Measurements from ENCODE around the gene EMILIN2.

EMILIN2 gene

GRCh38 chr18:2959341-2959740 lies 112.5 kb downstream of the EMILIN2 start:
- Histone ChIP-seq H4K8ac (ENCODE audit: low read depth, low read length) (no peak overlapping the region), H2BK5ac (ENCODE audit: low read length) (no peak overlapping the region), H2BK120ac (ENCODE audit: low read depth, low read length) (no peak overlapping the region), H3K4me2 (ENCODE audit: low read length) (no peak overlapping the region), H3K56ac (ENCODE audit: low read length) (no peak overlapping the region), H3K27me3 (ENCODE audit: insufficient read depth, low read length, poor library complexity) (no peaks in the 10 kb centered on the region), H3K79me1 (ENCODE audit: low read length) (peaks cover 3% of the 10 kb centered on the region), H3K18ac (ENCODE audit: low read length) (no peak overlapping the region), H4K5ac (ENCODE audit: low read length) (no peak overlapping the region), H3K36me3 (ENCODE audit: control insufficient read depth, insufficient read depth, low read length) (no peaks in the 10 kb centered on the region), H3K79me2 (ENCODE audit: control insufficient read depth, insufficient read depth, low read length) (no peaks in the 10 kb centered on the region), H3K27ac (ENCODE audit: low read depth, low read length) (no peak overlapping the region), H3K4me3 (ENCODE audit: low read length) (no peak overlapping the region), H3K4me1 (ENCODE audit: control insufficient read depth, low read depth, low read length) (no peaks in the 10 kb centered on the region), H3K9ac (ENCODE audit: low read length) (no peak overlapping the region), H3K4ac (ENCODE audit: low read depth, low read length) (no peak overlapping the region), H2AK5ac (ENCODE audit: low read length) (no peak overlapping the region), H3K23ac (ENCODE audit: low read length) (no peak overlapping the region), H2BK15ac (replicated peaks; ENCODE audit: low read depth) (no peak overlapping the region)
- DNase-seq = no peak
- WGBS (ENCODE audit: extremely low coverage, insufficient coverage, low lambda C conversion rate) = no CpG with 5 or more reads among the region's 2 CpGs

GRCh38 chr18:2960983-2961696 lies 114.3 kb downstream of the EMILIN2 start:
- Histone ChIP-seq H3K79me2 (ENCODE audit: control insufficient read depth, insufficient read depth, low read length) (no peaks in the 10 kb centered on the region), H3K4me3 (ENCODE audit: low read length) (no peak overlapping the region), H2BK5ac (ENCODE audit: low read length) (no peak overlapping the region)

GRCh38 chr18:2961821-2962220 lies 115.0 kb downstream of the EMILIN2 start:
- H2AK5ac ChIP-seq (ENCODE audit: low read length) = no peak overlapping the region
- H2BK15ac ChIP-seq (replicated peaks; ENCODE audit: low read depth) = no peak overlapping the region
- no peak overlapping the region for H2BK5ac ChIP-seq (ENCODE audit: low read length)
- no CpG with 5 or more reads among the region's 4 CpGs for WGBS (ENCODE audit: extremely low coverage, insufficient coverage, low lambda C conversion rate)
- no peak overlapping the region for H3K56ac ChIP-seq (ENCODE audit: low read length)
- no peak overlapping the region for H3K9ac ChIP-seq (ENCODE audit: low read length)
- no peak overlapping the region for H4K5ac ChIP-seq (ENCODE audit: low read length)
- H3K4me3 ChIP-seq (ENCODE audit: low read length) = no peak overlapping the region
- no peak overlapping the region for H3K27ac ChIP-seq (ENCODE audit: low read depth, low read length)
- no peaks in the 10 kb centered on the region for H3K27me3 ChIP-seq (ENCODE audit: insufficient read depth, low read length, poor library complexity)
- H3K18ac ChIP-seq (ENCODE audit: low read length) = no peak overlapping the region
- no peaks in the 10 kb centered on the region for H3K79me2 ChIP-seq (ENCODE audit: control insufficient read depth, insufficient read depth, low read length)
- H3K4ac ChIP-seq (ENCODE audit: low read depth, low read length) = no peak overlapping the region
- peaks cover 3% of the 10 kb centered on the region for H3K79me1 ChIP-seq (ENCODE audit: low read length)
- H3K4me1 ChIP-seq (ENCODE audit: control insufficient read depth, low read depth, low read length) = no peaks in the 10 kb centered on the region
- no peak overlapping the region for H3K4me2 ChIP-seq (ENCODE audit: low read length)
- no peaks in the 10 kb centered on the region for H3K36me3 ChIP-seq (ENCODE audit: control insufficient read depth, insufficient read depth, low read length)
- H3K23ac ChIP-seq (ENCODE audit: low read length) = no peak overlapping the region
- H4K8ac ChIP-seq (ENCODE audit: low read depth, low read length) = peak overlapping the region; percentile 76
- no peak overlapping the region for H2BK120ac ChIP-seq (ENCODE audit: low read depth, low read length)
- DNase-seq = no peak

More at GRCh38 chr18:2960983-2961696, 114.3 kb downstream of the EMILIN2 start:
- H3K23ac ChIP-seq (ENCODE audit: low read length) = no peak overlapping the region
- H2BK15ac ChIP-seq (replicated peaks; ENCODE audit: low read depth) = no peak overlapping the region
- no peak overlapping the region for H3K4me2 ChIP-seq (ENCODE audit: low read length)
- no peaks in the 10 kb centered on the region for H3K27me3 ChIP-seq (ENCODE audit: insufficient read depth, low read length, poor library complexity)
- WGBS (ENCODE audit: extremely low coverage, insufficient coverage, low lambda C conversion rate) = no CpG with 5 or more reads among the region's 7 CpGs
- H4K8ac ChIP-seq (ENCODE audit: low read depth, low read length) = peak overlapping the region; percentile 76
- no peak overlapping the region for H2AK5ac ChIP-seq (ENCODE audit: low read length)
- H4K5ac ChIP-seq (ENCODE audit: low read length) = no peak overlapping the region
- no peak overlapping the region for H3K56ac ChIP-seq (ENCODE audit: low read length)
- H3K18ac ChIP-seq (ENCODE audit: low read length) = no peak overlapping the region
- no peaks in the 10 kb centered on the region for H3K36me3 ChIP-seq (ENCODE audit: control insufficient read depth, insufficient read depth, low read length)
- no peak overlapping the region for H3K9ac ChIP-seq (ENCODE audit: low read length)
- no peak overlapping the region for H3K27ac ChIP-seq (ENCODE audit: low read depth, low read length)
- H3K79me1 ChIP-seq (ENCODE audit: low read length) = peaks cover 3% of the 10 kb centered on the region
- no peak overlapping the region for H2BK120ac ChIP-seq (ENCODE audit: low read depth, low read length)
- no peaks in the 10 kb centered on the region for H3K4me1 ChIP-seq (ENCODE audit: control insufficient read depth, low read depth, low read length)
- no peak for DNase-seq
- no peak overlapping the region for H3K4ac ChIP-seq (ENCODE audit: low read depth, low read length)

GRCh38 chr18:2963048-2963447 lies 116.2 kb downstream of the EMILIN2 start:
- no peak overlapping the region for H4K5ac ChIP-seq (ENCODE audit: low read length)
- no peaks in the 10 kb centered on the region for H3K27me3 ChIP-seq (ENCODE audit: insufficient read depth, low read length, poor library complexity)
- H3K4me3 ChIP-seq (ENCODE audit: low read length) = no peak overlapping the region
- no peak overlapping the region for H2BK15ac ChIP-seq (replicated peaks; ENCODE audit: low read depth)
- peaks cover 3% of the 10 kb centered on the region for H3K79me1 ChIP-seq (ENCODE audit: low read length)
- H3K79me2 ChIP-seq (ENCODE audit: control insufficient read depth, insufficient read depth, low read length) = no peaks in the 10 kb centered on the region
- H3K4me1 ChIP-seq (ENCODE audit: control insufficient read depth, low read depth, low read length) = no peaks in the 10 kb centered on the region
- H3K23ac ChIP-seq (ENCODE audit: low read length) = no peak overlapping the region
- H3K56ac ChIP-seq (ENCODE audit: low read length) = no peak overlapping the region
- WGBS (ENCODE audit: extremely low coverage, insufficient coverage, low lambda C conversion rate) = no CpG with 5 or more reads among the region's 3 CpGs
- no peak overlapping the region for H3K27ac ChIP-seq (ENCODE audit: low read depth, low read length)
- H2AK5ac ChIP-seq (ENCODE audit: low read length) = no peak overlapping the region
- no peak overlapping the region for H4K8ac ChIP-seq (ENCODE audit: low read depth, low read length)
- H3K18ac ChIP-seq (ENCODE audit: low read length) = no peak overlapping the region
- no peaks in the 10 kb centered on the region for H3K36me3 ChIP-seq (ENCODE audit: control insufficient read depth, insufficient read depth, low read length)
- H3K4ac ChIP-seq (ENCODE audit: low read depth, low read length) = no peak overlapping the region
- H2BK120ac ChIP-seq (ENCODE audit: low read depth, low read length) = no peak overlapping the region
- no peak overlapping the region for H3K4me2 ChIP-seq (ENCODE audit: low read length)
- no peak overlapping the region for H3K9ac ChIP-seq (ENCODE audit: low read length)
- DNase-seq = no peak
- no peak overlapping the region for H2BK5ac ChIP-seq (ENCODE audit: low read length)

GRCh38 chr18:2964361-2965010 lies 117.7 kb downstream of the EMILIN2 start:
- H3K4ac ChIP-seq (ENCODE audit: low read depth, low read length) = no peak overlapping the region
- H3K18ac ChIP-seq (ENCODE audit: low read length) = no peak overlapping the region
- no peak overlapping the region for H3K9ac ChIP-seq (ENCODE audit: low read length)
- H2BK120ac ChIP-seq (ENCODE audit: low read depth, low read length) = no peak overlapping the region
- H3K23ac ChIP-seq (ENCODE audit: low read length) = no peak overlapping the region
- no peak overlapping the region for H3K4me3 ChIP-seq (ENCODE audit: low read length)
- no peak overlapping the region for H3K56ac ChIP-seq (ENCODE audit: low read length)
- no peak overlapping the region for H3K27ac ChIP-seq (ENCODE audit: low read depth, low read length)
- no peaks in the 10 kb centered on the region for H3K79me2 ChIP-seq (ENCODE audit: control insufficient read depth, insufficient read depth, low read length)
- no peak overlapping the region for H2BK15ac ChIP-seq (replicated peaks; ENCODE audit: low read depth)
- H4K5ac ChIP-seq (ENCODE audit: low read length) = no peak overlapping the region
- no CpG with 5 or more reads among the region's 8 CpGs for WGBS (ENCODE audit: extremely low coverage, insufficient coverage, low lambda C conversion rate)
- H3K4me1 ChIP-seq (ENCODE audit: control insufficient read depth, low read depth, low read length) = no peaks in the 10 kb centered on the region
- no peak overlapping the region for H3K4me2 ChIP-seq (ENCODE audit: low read length)
- H2AK5ac ChIP-seq (ENCODE audit: low read length) = no peak overlapping the region
- H4K8ac ChIP-seq (ENCODE audit: low read depth, low read length) = no peak overlapping the region
- DNase-seq = no peak
- H3K27me3 ChIP-seq (ENCODE audit: insufficient read depth, low read length, poor library complexity) = no peaks in the 10 kb centered on the region
- no peaks in the 10 kb centered on the region for H3K36me3 ChIP-seq (ENCODE audit: control insufficient read depth, insufficient read depth, low read length)
- H2BK5ac ChIP-seq (ENCODE audit: low read length) = no peak overlapping the region
- H3K79me1 ChIP-seq (ENCODE audit: low read length) = peaks cover 3% of the 10 kb centered on the region

Measured in mesendoderm (in vitro differentiated cells).